GM18517 (cell line): ENCODE data around the gene CCDC77.
A peak's percentile ranks its signal among the peaks of the same experiment; 100 is the strongest.
"Not testable (repeated sequence)": the region's sequence is repeated elsewhere in the genome, so short reads cannot be mapped to it uniquely, and the experiment has no call there.

Experiments used
- ATAC-seq: cut with Tn5 transposase; IDR thresholded peaks from one replicate; pipeline ENCODE4 v1.9.1; 2021; ENCODE audit warnings: mild to moderate bottlenecking, moderate library complexity; ENCODE audit not compliant: unreplicated experiment

CCDC77 gene

DNA sequence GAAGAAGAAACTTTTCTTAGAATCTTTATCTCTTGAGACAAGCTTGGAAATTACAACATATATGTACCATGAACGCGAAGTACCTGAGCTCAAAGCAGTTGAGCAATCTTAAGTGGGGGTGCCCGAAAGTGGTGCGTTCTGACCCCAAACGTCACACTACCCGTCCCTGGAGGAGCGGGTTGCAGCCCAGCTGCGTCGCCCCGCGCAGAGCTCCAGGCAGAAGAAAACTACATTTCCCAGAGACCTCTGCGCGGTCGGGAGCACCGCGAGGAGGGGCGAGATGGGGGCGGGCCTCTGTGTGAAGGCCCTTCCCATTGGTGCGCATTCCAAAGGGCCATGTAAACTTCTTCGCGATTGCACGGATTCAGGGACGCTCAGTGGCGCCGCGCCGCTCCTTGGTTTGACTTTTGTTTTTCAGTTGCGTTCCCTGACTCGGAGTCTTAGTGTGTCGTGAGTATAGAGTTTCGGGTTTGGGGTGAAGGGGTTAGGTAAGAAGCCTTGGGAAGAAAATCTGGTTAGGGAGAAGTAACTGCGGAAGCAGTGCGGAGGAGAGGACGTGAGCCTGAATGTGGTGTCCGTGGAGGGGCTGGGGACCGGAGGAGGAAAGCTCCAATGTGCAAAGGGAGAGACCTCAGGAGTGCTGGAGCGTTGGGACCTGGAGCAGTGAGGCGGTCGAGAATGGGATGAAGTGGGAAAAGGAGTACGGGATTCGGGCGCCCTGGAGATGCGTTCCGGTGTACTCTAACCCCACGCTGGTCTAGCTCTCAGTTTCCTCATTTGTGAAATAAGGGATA is at the start of gene CCDC77:
CCDC77 (plus strand) TSS at position 410 of the 794 bp plus-strand sequence. CDS start 7,740 bp downstream, outside the sequence.
- ATAC-seq: peak; percentile 98

DNA sequence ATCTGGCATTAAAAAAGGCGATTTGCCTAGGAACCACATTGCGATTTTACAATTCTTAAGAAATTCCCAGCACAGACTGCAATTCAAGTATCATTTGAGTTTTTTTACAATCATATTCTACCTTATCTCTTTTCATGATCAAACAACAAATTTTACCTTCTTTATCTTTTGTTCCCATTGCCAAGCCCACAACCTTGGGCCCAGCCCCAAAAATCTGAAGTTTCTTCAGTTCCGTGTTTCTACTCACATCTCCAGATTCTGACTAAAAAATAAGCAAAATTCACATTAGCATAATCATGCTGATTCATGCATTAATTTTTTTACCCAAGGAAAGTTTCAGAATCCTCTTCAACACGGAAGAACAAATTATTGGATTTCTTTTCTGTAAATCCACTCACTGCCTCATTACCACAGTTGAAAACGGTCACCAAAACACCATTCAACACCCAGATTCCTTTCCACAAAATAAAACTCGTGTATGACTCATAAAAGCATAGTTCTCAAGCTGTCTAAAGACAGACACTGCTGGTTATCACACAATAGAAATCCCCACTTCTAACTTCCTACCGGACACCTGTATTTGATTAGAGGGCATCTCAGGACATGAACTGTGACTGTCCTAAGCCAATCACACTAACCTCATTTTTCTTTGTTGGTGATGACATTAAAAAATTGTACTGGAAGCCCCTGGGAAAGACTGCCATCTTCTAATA is 45.0 kb upstream of the CCDC77 start:
- ATAC-seq: no peak

DNA sequence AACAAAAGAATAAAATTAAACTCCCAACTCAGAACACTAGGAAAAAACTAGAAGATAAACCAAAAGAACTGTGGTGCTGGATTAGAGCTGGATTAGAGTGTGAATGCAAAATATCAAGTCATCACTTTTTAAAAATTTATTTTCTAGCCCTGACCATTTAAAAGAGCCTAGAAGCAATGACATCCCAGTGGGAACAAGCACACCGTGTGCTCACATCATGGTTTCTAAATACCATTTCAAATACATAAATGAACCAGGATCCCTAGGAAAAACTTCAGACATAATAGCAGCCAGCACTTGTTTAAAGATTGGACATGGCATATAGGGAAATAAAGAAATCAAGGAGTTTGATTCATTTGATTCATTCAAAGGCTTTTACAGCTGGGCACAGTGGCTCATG is 42.4 kb upstream of the CCDC77 start:
- ATAC-seq: no peak

DNA sequence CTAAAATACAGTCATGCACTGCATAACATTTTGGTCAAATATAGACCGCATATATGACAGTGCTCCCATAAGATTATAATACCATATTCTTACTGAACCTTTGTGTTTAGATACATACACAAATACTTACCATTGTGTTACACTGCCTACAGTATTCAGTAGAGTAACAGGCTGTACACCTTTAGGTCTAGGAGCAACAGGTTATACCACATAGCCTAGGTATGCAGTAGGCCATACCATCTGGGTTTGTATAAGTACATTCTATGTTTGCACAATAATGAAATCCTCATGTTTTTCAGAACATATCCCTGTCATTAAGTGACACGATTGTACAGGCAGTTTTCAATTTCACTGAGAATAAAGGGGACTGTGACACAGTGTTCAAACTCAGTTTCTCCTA is 34.6 kb upstream of the CCDC77 start:
- ATAC-seq: no peak

DNA sequence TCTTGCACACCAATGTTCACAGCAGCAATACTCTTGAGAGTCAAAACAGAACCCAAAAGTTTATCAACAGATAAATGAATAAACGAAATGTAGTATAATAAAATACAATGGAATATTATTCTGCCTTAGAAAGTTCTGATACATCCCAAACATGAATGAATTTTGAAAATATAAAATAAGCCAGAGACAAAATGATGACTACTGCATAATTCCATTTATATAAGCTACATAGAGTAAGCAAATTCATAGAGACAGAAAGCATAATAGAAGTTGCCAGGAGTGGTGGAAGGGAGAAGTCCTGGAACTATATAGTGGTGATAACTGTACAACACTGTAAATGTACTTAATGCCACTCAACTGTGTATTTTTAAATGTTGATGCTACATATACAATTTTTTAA is 33.5 kb upstream of the CCDC77 start:
- ATAC-seq: no peak

DNA sequence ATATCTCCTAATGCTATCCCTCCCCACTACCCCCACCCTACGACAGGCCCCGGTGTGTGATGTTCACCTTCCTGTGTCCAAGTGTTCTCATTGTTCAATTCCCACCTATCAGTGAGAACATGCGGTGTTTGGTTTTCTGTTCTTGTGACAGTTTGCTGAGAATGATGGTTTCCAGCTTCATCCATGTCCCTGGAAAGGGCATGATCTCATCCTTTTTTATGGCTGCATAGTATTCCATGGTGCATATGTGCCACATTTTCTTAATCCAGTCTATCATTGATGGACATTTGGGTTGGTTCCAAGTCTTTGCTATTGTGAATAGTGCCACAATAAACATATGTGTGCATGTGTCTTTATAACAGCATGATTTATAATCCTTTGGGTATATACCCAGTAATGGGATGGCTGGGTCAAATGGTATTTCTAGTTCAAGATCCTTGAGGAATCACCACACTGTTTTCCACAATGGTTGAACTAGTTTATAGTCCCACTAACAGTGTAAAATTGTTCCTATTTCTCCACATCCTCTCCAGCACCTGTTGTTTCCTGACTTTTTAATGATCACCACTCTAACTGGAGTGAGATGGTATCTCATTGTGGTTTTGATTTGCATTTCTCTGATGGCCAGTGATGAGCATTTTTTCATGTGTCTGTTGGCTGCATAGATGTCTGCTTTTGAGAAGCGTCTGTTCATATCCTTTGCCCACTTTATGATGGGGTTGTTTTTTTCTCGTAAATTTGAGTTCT is 30.5 kb upstream of the CCDC77 start:
- not testable (repeated sequence) for ATAC-seq

DNA sequence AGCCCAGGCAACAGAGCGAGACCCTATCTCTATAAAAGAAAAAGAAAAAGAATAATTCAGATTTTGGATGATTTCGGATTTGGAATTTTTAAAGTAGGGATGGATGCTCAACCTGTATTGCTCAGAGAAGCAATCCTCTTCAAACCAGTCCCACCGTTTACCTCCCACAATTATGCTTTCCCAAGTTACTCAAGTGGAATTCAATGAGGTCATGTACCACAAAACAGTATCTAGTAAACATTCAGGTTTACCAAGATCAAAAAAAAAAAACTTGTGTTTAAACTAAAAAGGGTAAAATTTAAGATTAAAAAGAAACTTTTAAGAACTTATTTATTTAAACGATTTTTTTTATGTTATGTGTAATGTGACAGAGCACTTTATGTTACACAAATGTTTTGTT is 14.8 kb upstream of the CCDC77 start:
- no peak for ATAC-seq

DNA sequence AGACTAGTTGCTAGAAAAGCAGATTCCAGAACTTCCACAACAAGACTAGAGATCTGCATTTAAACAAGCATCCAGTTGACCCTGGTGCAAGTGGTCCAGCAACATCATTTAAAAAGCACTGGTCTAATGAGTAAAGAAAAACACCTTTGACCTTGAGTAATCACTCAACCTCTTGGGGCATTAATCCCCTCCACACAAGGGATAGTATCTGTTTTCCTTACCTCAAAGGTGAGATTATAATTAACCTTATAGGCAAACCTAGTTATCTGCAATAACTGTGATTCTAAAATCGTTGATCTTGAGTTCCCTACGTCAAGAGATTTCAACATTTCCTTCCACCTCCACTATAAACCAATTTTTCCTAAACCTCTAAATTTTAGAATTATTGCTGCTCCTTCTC is 13.4 kb upstream of the CCDC77 start:
- ATAC-seq: no peak

DNA sequence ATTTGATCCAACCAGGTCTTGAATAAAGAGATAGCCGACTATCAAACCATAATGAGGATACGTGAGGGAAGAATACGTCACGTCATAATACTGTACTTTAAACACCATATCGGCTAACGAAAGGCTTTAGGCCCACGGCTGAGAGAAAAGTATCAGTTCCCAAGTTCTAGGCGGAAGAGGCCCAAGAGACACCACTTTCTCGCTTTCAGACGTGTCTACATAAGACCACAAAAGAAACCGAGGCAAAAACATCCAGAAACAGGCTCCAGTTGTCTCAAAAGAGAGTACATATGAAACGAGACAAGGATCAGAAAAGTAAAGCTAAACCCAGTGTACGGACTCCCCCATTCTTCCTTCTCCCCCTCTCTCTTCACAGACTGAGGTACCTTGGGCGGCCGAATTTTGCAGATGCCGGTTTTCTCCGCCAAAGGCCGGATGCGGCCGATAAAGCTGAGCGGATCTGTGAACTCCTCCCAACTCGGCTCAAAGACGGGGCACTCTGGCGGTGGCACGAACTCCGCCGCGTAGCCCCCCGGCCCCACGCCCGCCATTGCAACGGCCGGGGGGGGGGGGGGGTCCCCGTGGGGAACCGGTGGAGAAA is 12.8 kb upstream of the CCDC77 start:
- ATAC-seq: peak; percentile 23

DNA sequence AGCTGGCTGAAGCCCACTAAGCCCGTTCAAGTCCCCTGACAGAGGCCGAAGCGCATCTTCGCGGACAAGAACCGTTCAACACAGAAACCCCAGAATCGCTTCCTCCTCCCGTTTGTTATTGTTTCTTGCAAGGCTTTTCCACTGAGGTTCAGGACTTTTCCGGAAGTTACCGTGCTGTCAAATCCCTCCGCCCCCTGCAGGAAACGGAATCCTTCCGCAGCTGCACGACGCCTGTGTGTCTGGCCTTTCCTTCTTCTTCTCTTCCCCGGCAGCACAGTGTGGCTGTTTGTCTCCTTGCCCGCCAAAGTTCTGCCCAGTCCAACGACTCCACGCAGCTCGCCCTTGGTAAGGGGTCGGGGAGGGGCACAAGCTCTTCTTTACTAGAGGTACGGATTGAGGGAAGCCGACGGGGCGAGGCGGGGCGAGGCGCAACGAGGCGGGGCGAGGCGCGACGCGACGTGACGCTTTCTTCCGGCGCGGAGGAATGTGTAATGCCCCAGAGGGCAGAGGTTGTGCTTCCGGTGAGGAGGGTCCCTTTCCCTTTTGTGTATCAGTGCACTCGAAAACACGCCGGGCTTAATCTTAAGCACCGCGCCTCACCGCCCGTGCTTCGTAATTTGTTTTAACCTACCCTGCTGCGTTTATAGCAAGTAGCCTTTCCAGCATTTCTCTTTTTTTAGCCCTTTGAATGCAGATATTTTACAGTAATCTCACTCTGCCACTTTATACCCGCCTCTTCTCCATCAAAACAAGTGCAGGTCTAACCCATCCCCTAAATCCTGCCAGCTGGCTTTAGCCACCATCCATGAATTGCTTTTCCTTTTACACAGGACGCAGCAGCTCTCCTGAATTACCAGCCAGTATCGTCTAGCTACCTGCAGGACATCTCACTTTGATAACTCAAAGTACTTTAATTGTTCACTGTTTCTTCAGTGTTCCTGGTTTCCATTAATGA is 12.0 kb upstream of the CCDC77 start, which contains the start of gene KDM5A:
KDM5A (minus strand) TSS at position 179 of the 955 bp plus-strand sequence. CDS start 229 bp downstream, outside the sequence.
- ATAC-seq: peak; percentile 85

DNA sequence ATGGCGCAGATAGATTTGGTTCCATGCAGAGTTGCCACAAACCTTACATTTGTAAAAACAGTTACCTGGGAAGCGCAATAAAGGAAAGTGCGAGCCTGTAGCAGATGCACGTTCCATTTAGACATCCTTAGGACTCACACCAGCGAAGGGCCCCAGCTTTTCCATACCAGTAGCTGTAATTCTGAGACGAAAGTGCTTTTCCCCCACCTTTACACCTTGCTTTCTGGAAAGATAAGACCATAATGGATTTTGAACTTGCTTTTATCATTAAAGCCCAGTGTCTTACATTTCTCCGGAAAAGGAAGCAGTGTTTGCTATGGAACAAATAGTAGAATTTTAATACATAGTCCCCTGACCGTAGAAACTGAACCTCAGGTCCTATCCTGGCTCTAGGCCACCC is 616 bp upstream of the CCDC77 start:
- ATAC-seq: no peak

DNA sequence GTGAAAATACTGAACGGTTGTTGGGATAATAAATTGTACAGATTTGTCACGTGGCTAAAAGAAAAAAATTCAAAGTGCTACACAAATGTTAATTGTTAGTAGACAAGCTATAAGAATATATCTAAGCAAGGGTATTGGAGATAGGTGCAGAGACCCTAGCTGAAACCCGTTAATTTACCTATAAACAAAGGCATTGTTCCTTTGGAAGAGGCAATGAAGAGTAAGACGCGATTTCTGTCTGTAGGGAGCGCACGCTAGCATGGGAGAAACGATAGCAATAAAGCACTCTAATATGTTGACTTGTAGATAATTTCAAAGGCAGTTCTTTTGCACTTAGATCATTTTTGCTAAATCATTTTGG is 565 bp downstream of the CCDC77 start:
- no peak for ATAC-seq

DNA sequence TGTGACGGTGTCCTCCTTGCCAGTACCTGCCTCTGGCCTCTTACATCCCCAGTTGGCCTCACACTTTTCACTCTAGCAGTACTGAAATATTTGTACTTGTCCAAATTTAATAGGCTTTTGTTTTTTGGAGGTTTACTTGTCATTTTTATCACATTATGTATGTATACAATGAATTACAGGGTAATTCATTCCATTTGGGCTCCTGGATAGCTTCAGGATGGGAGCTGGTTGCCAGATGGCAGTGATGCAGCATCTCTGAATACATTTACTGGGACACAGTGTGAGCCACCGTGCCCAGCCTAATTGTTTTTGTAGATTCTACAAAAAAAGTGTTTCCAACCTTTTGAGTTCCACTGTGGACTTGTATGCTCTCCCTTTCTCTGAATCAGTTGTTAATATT is 13.4 kb downstream of the CCDC77 start:
- ATAC-seq: no peak

DNA sequence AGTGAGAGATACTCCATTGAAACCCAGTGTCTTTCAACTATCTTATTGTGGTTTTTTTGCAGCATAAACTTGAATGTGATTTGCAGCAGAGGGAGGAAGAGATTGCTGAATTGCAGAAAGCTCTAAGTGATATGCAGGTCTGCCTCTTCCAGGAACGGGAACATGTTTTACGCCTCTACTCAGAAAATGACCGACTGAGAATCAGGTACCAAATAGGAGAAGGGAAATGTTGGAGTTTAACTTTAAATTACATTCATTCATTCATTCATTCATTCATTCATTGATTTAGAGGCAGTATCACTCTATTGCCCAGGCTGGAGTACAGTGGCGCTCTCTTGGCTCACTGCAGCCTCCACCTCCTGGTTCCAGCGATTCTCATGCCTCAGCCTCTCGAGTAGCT is 17.0 kb downstream of the CCDC77 start:
- no peak for ATAC-seq

DNA sequence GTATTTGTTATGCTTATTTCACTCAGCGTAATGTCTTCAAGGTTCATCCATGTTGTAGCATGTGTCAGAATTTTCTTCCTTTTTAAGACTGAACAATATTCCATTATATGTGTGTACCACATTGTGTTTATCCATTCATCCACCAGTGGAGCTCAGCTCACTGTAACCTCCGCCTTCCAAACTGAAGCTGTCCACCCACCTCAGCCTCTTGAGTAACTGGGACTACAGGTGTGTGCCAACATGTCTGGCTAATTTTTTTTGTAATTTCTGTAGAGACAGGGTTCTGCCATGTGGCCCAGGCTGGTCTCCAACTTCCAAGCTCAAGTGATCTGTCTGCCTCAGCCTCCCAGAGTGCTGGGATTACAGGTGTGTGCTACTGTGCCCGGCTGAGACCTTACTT is 21.1 kb downstream of the CCDC77 start:
- ATAC-seq: no peak

DNA sequence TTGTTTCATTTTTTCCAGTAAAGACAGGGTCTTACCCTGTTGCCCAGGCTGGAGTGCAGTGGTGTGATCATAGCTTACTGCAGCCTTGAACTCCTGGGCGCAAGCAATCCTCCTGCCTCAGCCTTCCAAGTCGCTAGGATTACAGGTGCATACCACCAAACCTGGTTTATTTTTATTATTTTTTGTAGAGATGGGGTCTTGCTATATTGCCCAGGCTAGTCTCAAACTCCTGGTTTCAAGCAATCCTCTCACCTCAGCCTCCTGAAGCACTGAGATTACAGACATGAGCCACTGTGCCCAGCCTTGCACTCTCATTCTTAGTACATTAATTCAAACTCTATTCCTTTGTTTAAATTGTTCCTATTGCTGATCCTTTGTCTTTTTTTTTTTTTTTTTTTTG is 34.3 kb downstream of the CCDC77 start:
- not testable (repeated sequence) for ATAC-seq

DNA sequence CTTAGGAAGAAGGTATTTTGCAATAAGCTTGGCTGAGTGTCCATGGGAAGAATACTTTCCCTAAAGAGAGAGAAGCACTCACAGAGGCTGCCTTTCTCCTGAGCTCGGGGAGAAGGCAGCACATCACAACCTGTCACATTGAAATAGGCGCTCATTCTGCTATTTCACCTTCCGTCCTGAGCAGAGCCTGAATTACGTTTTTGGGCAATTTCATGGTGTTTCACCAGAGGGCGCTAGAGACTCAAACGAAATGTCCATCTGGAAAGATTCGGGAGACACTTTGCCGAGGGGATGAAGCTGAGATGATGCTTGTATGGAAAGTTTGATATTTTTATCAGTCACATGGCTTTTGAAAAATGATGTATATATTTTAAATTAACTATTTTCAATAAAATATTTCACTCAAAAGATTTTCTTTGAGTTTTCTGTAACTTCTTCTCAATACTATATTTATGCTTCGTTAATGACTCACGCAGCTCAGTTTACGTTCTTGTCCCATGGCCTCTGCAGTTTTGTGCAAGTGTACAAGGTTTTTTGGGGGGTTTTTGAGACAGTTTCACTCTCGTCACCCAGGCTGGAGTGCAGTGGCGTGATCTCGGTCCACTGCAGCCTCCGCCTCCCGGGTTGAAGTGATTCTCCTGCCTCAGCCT is 40.9 kb downstream of the CCDC77 start:
- ATAC-seq: no peak

DNA sequence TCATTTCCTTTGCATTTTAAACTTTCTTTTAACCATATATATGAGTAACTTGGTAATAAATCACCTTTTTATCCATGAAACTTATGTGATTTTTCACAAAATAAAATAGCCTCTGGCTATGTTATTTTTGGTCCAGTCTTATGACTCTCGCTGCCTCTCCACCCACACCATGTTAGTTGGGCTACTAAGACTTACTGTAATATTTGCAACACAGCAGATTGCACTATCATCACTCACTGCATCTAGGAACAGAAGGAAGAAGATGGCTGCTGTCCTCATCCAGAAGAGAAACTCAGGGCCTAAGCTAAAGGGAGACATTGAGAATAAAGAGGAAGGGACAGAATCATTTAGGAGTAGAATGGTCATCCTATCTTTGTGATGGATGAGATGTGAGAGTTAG is 45.7 kb downstream of the CCDC77 start:
- ATAC-seq: no peak

DNA sequence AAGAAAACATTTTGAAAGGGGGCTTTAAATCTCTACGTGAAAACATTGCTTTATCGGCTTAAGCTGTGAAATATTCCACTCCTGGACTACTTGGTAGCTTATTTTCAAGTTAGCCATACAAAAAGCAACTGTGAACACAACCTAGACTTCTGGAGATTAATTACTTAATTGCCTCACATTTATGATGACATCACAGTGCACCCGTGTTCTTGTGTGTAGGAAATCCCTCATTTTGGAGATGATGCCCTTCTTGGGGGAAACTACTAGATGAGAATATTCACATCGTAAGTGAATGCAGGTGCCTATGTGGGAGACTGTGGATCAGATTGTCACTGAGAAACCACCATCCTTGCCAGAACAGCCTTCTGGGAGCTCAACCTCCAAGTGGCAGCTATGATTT is 47.8 kb downstream of the CCDC77 start:
- ATAC-seq: no peak

DNA sequence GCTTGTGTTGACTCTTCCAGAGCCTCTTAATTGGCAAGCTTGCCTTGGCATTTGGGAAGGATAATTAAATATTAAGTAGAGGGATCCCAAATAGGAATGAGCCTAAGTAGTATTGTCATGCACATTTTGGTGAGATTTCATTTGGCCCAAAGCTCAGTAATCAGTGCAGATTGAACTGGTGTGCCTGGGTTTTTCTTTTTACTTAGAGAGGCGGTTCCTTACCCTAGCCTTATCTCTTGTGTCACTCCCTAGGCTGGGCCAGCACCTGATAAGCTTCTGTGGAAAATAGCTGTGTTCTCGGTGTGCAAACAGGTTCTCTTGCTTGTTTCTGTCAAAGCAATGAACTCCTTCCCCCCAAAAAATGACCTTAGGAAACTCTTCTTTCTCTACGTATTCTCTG is 49.0 kb downstream of the CCDC77 start:
- no peak for ATAC-seq
